ENCODE results near the gene GADD45B. TPM values are rescaled to one million over a fixed set of nuclear protein-coding genes. Genes with fewer than 3 reads are reported as not detected.

Gene GADD45B
- total and polyA plus RNA-seq, 2 donors (not counting 3 experiments of a cell fraction or from before 2014, with no cell fraction given): 61.3 to 267 TPM

- Histone ChIP-seq H3K79me2 (ENCODE audit: control insufficient read depth, insufficient read depth, low read length) (no peaks in the 10 kb centered on the region), H3K9me3 (replicated peaks; ENCODE audit: control insufficient read depth, insufficient read depth, low read length) (no peaks in the 10 kb centered on the region), H3K4me2 (ENCODE audit: insufficient read depth, low read length) (peak overlapping the region; percentile 56), H3K9me1 (replicated peaks; ENCODE audit: control insufficient read depth, extremely low read depth, insufficient read depth, low read length) (no peaks in the 10 kb centered on the region), H2AFZ (ENCODE audit: low read depth, low read length) (peak overlapping the region; percentile 48), H3K27ac (ENCODE audit: insufficient read depth, low read depth, low read length) (peak overlapping the region; percentile 86), H3K27me3 (ENCODE audit: control insufficient read depth in 2 of 2, insufficient read depth in 2 of 2, low read length in 2 of 2) (no peaks in the 10 kb centered on the region), H3K4me3 (replicated peaks in 1 of 3; ENCODE audit: insufficient read depth in 1 of 3, low read depth in 1 of 3, low read length in 3 of 3) (no peak overlapping the region), H3K36me3 (ENCODE audit: control insufficient read depth in 2 of 2, extremely low read depth in 1 of 2, insufficient read depth in 2 of 2, low read length in 2 of 2) (no peaks in the 10 kb centered on the region), H4K20me1 (replicated peaks; ENCODE audit: control insufficient read depth, extremely low read depth, insufficient read depth, low read length) (no peaks in the 10 kb centered on the region), H3K9ac (replicated peaks; ENCODE audit: extremely low read depth, insufficient read depth, low read length) (peak overlapping the region; percentile 57), H3K4me1 (ENCODE audit: control insufficient read depth, extremely low read depth, insufficient read depth, low read length) (peaks cover 8% of the 10 kb centered on the region)
- dilution Hi-C loops (cut with MboI; ENCODE audit: extremely low pct_ligation_motif_present, low sequenced_read_pairs): no loop called here
- no peak for TF ChIP-seq EZH2 (IDR thresholded peaks at IDR 0.05; ENCODE audit: borderline replicate concordance, low read depth, low read length, severe bottlenecking)
- TF ChIP-seq POLR2A (IDR thresholded peaks at IDR 0.05; ENCODE audit: low read depth, low read length): peak; percentile 63
- TF ChIP-seq, protein P1, sequence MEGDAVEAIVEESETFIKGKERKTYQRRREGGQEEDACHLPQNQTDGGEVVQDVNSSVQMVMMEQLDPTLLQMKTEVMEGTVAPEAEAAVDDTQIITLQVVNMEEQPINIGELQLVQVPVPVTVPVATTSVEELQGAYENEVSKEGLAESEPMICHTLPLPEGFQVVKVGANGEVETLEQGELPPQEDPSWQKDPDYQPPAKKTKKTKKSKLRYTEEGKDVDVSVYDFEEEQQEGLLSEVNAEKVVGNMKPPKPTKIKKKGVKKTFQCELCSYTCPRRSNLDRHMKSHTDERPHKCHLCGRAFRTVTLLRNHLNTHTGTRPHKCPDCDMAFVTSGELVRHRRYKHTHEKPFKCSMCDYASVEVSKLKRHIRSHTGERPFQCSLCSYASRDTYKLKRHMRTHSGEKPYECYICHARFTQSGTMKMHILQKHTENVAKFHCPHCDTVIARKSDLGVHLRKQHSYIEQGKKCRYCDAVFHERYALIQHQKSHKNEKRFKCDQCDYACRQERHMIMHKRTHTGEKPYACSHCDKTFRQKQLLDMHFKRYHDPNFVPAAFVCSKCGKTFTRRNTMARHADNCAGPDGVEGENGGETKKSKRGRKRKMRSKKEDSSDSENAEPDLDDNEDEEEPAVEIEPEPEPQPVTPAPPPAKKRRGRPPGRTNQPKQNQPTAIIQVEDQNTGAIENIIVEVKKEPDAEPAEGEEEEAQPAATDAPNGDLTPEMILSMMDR (IDR thresholded peaks at IDR 0.05; ENCODE audit: extremely low read depth in 1 of 2, insufficient read depth in 1 of 2, low read depth in 1 of 2, low read length in 2 of 2): no peak
- peak; percentile 86 for TF ChIP-seq JUN (IDR thresholded peaks at IDR 0.05; ENCODE audit: borderline replicate concordance, insufficient read depth, insufficient read length, low read depth)
- no peak for TF ChIP-seq GATA2 (IDR thresholded peaks at IDR 0.05; ENCODE audit: insufficient read depth, insufficient read length, low read depth, low read length)
- TF ChIP-seq POLR2AphosphoS5 (IDR thresholded peaks at IDR 0.05; ENCODE audit: insufficient read depth, low read depth, low read length): peak; percentile 87
- peak; percentile 59 for TF ChIP-seq FOS (IDR thresholded peaks at IDR 0.05; ENCODE audit: borderline replicate concordance, insufficient read depth, low read length)
- no peak for TF ChIP-seq MYC (IDR thresholded peaks at IDR 0.05; ENCODE audit: low read depth, low read length)
- TF ChIP-seq MAX (IDR thresholded peaks at IDR 0.05; ENCODE audit: insufficient read depth, insufficient read length): no peak
- intact Hi-C loops (cut with micrococcal nuclease): loop anchor here (1.0 to 2.0 kb wide), 4 partner anchors 16 to 72 kb away; partner anchors contain the start of gene GADD45B
- DNase-seq (ENCODE audit: low read depth, low spot score): peak; percentile 93
- BruUV-seq (replicated peaks): no TSS peak
- peak; percentile 99 for FAIRE-seq
- ChIA-PET CTCF (interaction anchor here (0.8 to 3.8 kb wide), 2 partner anchors 72 to 104 kb away, joined by 3 to 18 read pairs; no protein-coding TSS in a partner anchor), POLR2A (interaction anchor here (0.9 to 2.0 kb wide), 2 partner anchors 26 to 31 kb away, joined by 6 to 21 read pairs; partner anchors contain the start of gene GADD45B)
These were observed 31.2 kb downstream of the GADD45B start for GRCh38 chr19:2507109-2507508.

Measured in endothelial cell of umbilical vein (primary cell).